KMS-11 (cell line): ENCODE results near the gene PHF13.

ENCODE experiments used
- H2AFZ ChIP-seq: fragments of 200-600 bp; sonication (generic); 2 replicates; pipeline ENCODE4 v1.6.1; 2016; ENCODE audit warnings: antibody characterized with exemption, mixed run types, low read depth
- H3K27ac ChIP-seq: fragments of 200-600 bp; sonication (generic); 2 replicates; pipeline ENCODE4 v1.6.1; 2016; ENCODE audit warnings: mild to moderate bottlenecking, mixed run types
- H3K27me3 ChIP-seq: fragments of 200-600 bp; sonication (generic); 2 replicates; pipeline ENCODE4 v1.6.1; 2017; ENCODE audit warnings: mild to moderate bottlenecking, low read depth, mixed run types, moderate library complexity; ENCODE audit not compliant: insufficient read depth
- H3K36me3 ChIP-seq: fragments of 200-600 bp; sonication (generic); 2 replicates; pipeline ENCODE4 v1.6.1; 2017; ENCODE audit warnings: mild to moderate bottlenecking, mixed run types; ENCODE audit not compliant: insufficient read depth
- H3K4me1 ChIP-seq: fragments of 200-600 bp; sonication (generic); 2 replicates; pipeline ENCODE4 v1.6.1; 2016; ENCODE audit warnings: mild to moderate bottlenecking, low read depth, mixed run types; ENCODE audit not compliant: poor library complexity, severe bottlenecking
- H3K4me2 ChIP-seq: fragments of 200-600 bp; sonication (generic); 2 replicates; pipeline ENCODE4 v1.7.0; 2016; ENCODE audit warnings: mild to moderate bottlenecking, mixed run types
- H3K4me3 ChIP-seq: fragments of 200-600 bp; sonication (generic); IDR thresholded peaks from 2 replicates; pipeline ENCODE4 v1.6.1; 2017; ENCODE audit warnings: low read depth, low read length, mixed read lengths; ENCODE audit not compliant: insufficient read depth
- H3K79me2 ChIP-seq: fragments of 200-600 bp; sonication (generic); 2 replicates; pipeline ENCODE4 v1.6.1; 2016; ENCODE audit warnings: low read depth, mixed run types; ENCODE audit not compliant: insufficient read depth
- H3K9ac ChIP-seq: fragments of 200-600 bp; sonication (generic); 2 replicates; pipeline ENCODE4 v1.6.1; 2016; ENCODE audit warnings: mild to moderate bottlenecking, mixed run types
- H4K20me1 ChIP-seq: fragments of 200-600 bp; sonication (generic); 2 replicates; pipeline ENCODE4 v1.6.1; 2016; ENCODE audit warnings: mild to moderate bottlenecking, mixed run types; ENCODE audit not compliant: insufficient read depth
- TF ChIP-seq, protein P1 (sequence below): fragments of 200-600 bp; sonication (generic); conservative IDR thresholded peaks from 2 replicates; pipeline ENCODE4 v1.6.1; 2017; ENCODE audit warnings: low read depth, mild to moderate bottlenecking, antibody characterized with exemption, low read length, moderate library complexity, mixed read lengths

Gene PHF13

GRCh38 chr1:6592441-6592840 is 21.1 kb upstream of the PHF13 start:
- Histone ChIP-seq H3K27ac (no peak overlapping the region), H3K9ac (no peak overlapping the region), H2AFZ (no peak overlapping the region), H3K4me1 (no peaks in the 10 kb centered on the region), H3K79me2 (peaks cover 14% of the 10 kb centered on the region), H3K36me3 (peaks cover 4% of the 10 kb centered on the region; the same call in 1 of the 2 replicates), H3K27me3 (no peaks in the 10 kb centered on the region), H4K20me1 (peaks cover 10% of the 10 kb centered on the region; the same call in 1 of the 2 replicates), H3K4me2 (no peak overlapping the region), H3K4me3 (no peak overlapping the region)
- TF ChIP-seq, protein P1, sequence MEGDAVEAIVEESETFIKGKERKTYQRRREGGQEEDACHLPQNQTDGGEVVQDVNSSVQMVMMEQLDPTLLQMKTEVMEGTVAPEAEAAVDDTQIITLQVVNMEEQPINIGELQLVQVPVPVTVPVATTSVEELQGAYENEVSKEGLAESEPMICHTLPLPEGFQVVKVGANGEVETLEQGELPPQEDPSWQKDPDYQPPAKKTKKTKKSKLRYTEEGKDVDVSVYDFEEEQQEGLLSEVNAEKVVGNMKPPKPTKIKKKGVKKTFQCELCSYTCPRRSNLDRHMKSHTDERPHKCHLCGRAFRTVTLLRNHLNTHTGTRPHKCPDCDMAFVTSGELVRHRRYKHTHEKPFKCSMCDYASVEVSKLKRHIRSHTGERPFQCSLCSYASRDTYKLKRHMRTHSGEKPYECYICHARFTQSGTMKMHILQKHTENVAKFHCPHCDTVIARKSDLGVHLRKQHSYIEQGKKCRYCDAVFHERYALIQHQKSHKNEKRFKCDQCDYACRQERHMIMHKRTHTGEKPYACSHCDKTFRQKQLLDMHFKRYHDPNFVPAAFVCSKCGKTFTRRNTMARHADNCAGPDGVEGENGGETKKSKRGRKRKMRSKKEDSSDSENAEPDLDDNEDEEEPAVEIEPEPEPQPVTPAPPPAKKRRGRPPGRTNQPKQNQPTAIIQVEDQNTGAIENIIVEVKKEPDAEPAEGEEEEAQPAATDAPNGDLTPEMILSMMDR = no peak

DNA sequence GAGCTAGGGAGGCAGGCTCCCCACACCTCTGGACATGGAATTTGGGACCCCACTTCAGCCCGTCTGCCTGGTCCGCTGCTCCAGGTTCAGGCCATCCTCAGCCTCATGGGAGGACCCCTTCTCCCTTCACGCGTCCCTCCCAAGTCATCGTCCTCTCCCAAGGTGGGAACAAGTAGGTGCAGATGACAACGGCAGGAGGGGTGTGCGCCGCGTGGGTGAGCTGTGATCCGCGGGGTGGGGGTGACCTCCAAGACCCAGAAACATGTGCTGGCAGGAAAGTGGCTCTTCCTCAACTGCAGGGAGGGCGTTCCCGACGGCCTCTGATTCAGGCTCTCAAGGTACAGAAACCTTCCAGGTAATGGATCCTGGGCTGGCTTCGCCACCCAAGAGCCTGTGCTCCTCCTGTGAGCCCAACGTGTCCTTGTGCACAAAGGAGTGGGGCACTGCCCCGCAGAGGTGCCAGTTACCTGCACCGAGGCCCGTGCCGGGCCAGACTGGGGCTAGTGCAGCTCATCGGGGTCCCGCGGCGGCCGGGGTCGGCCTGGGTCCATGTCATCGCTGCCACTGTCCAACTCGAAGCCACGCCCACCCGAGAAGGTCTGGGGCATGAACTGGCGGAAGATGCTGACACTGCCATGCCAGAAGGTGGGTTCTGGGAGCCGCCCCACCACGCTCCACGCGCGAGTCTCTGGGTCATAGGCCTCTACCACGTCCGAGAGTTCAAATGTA is 20.5 kb upstream of the PHF13 start:
- no peak overlapping the region for H3K9ac ChIP-seq
- no peaks in the 10 kb centered on the region for H3K27me3 ChIP-seq
- H3K4me1 ChIP-seq = peaks cover 2% of the 10 kb centered on the region
- H3K4me2 ChIP-seq = no peak overlapping the region
- peaks cover 15% of the 10 kb centered on the region; the same call in 1 of the 2 replicates for H4K20me1 ChIP-seq
- no peak overlapping the region for H3K27ac ChIP-seq
- peaks cover 8% of the 10 kb centered on the region; the same call in 1 of the 2 replicates for H3K36me3 ChIP-seq
- TF ChIP-seq, protein P1 = no peak
- H3K79me2 ChIP-seq = peaks cover 20% of the 10 kb centered on the region
- H3K4me3 ChIP-seq = no peak overlapping the region
- H2AFZ ChIP-seq = no peak overlapping the region

- Histone ChIP-seq H3K4me3 (no peak overlapping the region), H3K27ac (no peak overlapping the region), H3K4me2 (no peak overlapping the region), H3K36me3 (peaks cover 11% of the 10 kb centered on the region; the same call in 1 of the 2 replicates), H3K79me2 (peaks cover 28% of the 10 kb centered on the region), H3K27me3 (no peaks in the 10 kb centered on the region), H3K9ac (no peak overlapping the region), H2AFZ (no peak overlapping the region), H3K4me1 (peaks cover 6% of the 10 kb centered on the region), H4K20me1 (peaks cover 17% of the 10 kb centered on the region; the same call in 1 of the 2 replicates)
- TF ChIP-seq, protein P1 = no peak
Observed at GRCh38 chr1:6593810-6594209, 19.7 kb upstream of the PHF13 start.

GRCh38 chr1:6594977-6595740 is 18.4 kb upstream of the PHF13 start:
- Histone ChIP-seq H3K36me3 (peaks cover 11% of the 10 kb centered on the region; the same call in 1 of the 2 replicates), H3K79me2 (peaks cover 41% of the 10 kb centered on the region), H2AFZ (no peak overlapping the region), H3K4me2 (no peak overlapping the region), H3K4me1 (peaks cover 17% of the 10 kb centered on the region), H3K9ac (no peak overlapping the region), H3K27ac (no peak overlapping the region), H3K4me3 (no peak overlapping the region), H4K20me1 (peaks cover 19% of the 10 kb centered on the region; the same call in 1 of the 2 replicates), H3K27me3 (no peaks in the 10 kb centered on the region)
- TF ChIP-seq, protein P1 = no peak
